Stimulated activated CD4-positive, alpha-beta T cell treated with anti-CD3 and anti-CD28 coated beads, Interleukin-12 subunit alpha, Interleukin-12 subunit beta, amount 100 ng/mL, for 4 hours (primary cell): ENCODE results near the gene SMURF2.
"Not testable (repeated sequence)": the region's sequence is repeated elsewhere in the genome, so short reads cannot be mapped to it uniquely, and the experiment has no call there.

ENCODE experiments used
- DNase-seq: peaks from one replicate; pipeline ENCODE4 v3.0.0-alpha.2; 2020

The SMURF2 gene

GRCh38 chr17:64628641-64629040 lies 33.5 kb downstream of the SMURF2 start:
- DNase-seq, result no peak

DNA sequence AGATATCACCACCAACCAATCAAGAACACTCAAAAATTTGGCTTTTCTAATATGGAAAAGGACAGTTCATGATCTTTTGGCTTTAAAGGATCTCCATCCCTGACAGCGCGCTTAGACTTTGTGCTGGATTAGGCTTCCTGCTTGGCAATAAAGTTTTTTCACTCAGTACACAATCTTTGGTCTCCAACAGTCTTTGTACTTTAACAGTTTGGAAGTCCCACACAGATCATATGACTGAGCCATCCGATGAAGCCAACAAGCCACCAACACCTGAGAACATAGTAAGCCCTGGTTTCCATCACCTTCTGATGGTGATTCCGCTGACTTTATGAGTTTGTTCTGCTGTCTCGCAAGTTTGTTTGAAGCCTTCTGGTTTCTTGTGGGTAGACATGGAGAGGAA lies 34.3 kb downstream of the SMURF2 start:
- no peak for DNase-seq

DNA sequence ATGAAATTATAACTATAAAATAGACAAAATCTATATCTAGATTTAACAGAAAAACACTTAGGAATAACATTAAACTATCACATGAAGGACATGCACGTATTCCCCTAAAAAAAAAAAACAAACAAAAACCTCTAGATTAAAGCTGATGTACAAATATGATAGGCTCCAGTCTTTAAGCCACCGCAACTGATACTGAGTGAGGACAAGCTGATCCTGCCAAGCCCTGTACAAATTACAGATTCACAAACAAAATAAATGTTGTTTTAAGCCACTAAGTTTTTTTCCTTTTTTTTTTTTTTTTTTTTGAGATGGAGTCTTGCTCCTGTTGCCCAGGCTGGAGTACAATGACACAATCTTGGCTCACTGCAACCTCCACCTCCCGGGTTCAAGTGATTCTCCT lies 35.3 kb downstream of the SMURF2 start:
- DNase-seq, result no peak

GRCh38 chr17:64625541-64625940 lies 36.6 kb downstream of the SMURF2 start:
- no peak for DNase-seq

- no peak for DNase-seq
Measured at GRCh38 chr17:64622931-64623654, 39.0 kb downstream of the SMURF2 start.

- DNase-seq, result no peak
Measured at GRCh38 chr17:64621772-64622171, 40.3 kb downstream of the SMURF2 start.

DNA sequence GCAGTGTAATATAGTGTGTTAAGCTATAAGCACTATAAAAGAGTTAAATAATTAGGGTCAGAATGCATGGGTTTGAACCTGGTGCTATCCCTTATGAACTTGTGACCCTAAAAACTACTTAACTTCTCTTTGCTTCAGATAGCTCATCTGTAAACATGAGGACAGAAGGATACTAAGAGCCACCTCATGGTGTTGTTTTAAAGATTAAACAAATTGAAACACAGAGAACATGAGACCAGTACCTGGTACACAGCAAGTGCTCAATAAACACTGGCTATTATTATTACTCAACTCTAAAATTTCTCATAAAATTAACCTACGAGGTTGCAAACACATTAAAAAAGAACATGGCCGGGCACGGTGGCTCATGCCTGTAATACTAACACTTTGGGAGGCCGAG lies 43.3 kb downstream of the SMURF2 start:
- no peak for DNase-seq

DNA sequence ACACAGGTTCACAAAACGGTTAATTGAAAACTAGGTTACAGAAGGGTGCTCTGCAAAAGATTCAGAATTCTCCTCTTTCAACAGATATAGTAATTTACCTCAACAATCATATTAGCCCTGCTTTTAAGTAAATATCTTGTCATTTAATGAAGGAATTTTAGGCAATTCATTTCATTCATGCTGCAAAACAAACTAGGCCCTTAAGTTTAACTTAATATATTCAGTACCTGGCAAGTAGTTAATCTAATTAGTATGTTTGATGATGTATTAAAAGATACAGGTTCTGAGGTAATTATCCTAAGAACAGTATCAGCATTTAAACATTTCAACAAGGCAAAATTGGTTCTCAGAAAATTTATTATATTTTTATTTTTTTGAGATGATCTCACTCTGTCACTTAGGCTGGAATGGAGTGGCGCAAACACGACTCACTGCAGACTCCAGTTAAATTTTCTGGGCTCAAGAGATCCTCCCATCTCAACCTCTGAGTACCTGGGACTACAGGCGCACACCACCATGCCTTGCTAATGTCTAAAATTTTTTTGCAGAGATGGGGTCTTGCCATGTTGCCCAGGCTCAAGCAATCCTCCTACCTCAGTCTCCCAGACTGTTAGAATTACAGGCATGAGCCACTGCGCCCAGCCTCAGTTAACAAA lies 44.9 kb downstream of the SMURF2 start:
- no peak for DNase-seq

GRCh38 chr17:64615028-64615677 lies 47.0 kb downstream of the SMURF2 start:
- no peak for DNase-seq

- no peak for DNase-seq
Measured at GRCh38 chr17:64614266-64615027, 47.7 kb downstream of the SMURF2 start.

- DNase-seq, result no peak
Measured at GRCh38 chr17:64611369-64611768, 50.7 kb downstream of the SMURF2 start.

DNA sequence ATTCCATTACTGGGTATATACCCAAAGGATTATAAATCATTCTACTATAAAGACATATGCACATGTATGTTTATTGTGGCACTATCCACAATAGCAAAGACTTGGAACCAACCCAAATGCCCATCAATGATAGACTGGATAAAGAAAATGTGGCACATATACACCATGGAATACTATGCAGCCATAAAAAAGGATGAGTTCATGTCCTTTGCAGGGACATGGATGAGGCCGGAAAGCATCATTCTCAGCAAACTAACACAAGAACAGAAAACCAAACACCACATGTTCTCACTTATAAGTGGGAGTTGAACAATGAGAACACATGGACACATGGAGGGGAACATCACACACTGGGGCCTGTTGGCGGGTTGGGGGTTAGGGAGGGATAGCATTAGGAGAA lies 51.9 kb downstream of the SMURF2 start:
- not testable (repeated sequence) for DNase-seq

DNA sequence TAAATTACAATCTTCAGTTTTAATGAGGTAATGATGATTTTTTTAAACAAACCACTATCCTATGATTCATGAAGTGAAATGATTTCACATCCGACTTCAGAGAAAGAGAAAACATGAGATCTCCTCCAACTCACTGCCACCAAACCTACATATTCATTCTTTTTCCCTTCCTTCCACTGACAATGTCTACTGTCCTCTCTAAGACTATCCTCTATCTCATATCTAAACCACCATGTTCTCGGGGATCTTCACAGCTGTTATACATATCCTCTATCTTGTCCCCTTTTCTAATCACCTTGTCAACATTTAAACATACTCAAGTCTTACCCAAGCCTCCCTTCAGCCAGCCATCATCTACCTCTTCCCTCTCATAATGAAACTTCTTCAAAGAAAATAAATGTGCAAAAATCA lies 53.5 kb downstream of the SMURF2 start:
- no peak for DNase-seq

DNA sequence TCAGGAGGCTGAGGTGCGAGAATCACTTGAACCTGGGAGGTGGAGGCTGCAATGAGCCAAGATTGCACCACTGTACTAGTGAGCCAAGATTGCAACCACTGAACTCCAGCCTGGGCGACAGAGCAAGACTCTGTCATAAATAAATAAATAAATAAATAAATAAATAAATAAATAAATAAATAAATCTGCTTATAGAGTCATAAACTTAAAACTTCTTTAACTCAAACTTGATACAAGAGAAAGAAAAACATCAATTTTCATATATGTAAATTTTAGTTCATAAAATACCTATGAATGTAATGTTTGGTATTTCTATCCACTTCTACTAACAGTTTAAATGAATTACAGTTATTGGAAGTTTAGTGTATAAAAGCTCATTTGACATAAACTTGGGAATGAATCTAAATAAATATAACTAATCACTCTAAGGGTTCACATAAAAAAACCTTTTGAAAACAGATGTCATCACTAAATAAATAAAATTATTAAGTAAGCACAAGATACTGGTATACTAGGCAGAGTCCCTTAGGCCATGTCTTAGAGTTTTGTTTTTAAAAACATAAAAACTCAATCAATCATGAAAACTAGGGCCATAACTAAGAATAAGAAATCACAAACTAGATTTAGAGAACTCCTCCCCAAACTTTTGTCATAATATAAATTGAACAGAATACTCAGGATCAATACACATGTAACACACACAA lies 54.1 kb downstream of the SMURF2 start:
- DNase-seq, result no peak

GRCh38 chr17:64604532-64604931 lies 57.6 kb downstream of the SMURF2 start:
- not testable (repeated sequence) for DNase-seq

- no peak for DNase-seq
Measured at GRCh38 chr17:64603987-64604386, 58.1 kb downstream of the SMURF2 start.

GRCh38 chr17:64599827-64600226 lies 62.3 kb downstream of the SMURF2 start:
- no peak for DNase-seq

DNA sequence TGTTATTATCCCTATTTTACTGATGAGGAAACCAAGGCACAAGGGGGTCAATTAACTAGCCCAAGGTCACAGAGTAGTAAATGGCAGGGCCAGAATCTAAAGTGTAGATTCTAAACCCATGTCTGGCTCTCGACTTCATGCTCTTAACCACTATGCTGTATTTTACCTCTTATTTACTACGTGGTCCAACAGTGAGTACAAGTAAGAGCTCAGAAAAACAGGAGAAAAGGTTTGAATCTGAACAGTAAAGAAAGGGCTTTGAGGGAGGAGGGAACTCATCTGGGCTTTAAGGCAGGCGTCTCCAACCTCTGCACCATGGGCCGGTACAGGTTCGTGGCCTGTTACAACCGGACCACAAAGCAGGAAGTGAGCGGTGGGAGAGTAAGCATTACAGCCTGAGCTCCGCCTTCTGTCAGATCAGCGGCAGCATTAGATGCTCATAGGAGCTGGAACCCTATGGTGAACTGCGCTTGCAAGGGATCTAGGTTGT lies 62.9 kb downstream of the SMURF2 start:
- DNase-seq, result peak; percentile 30

GRCh38 chr17:64598672-64599071 lies 63.4 kb downstream of the SMURF2 start:
- DNase-seq, result no peak

GRCh38 chr17:64596988-64597387 lies 65.1 kb downstream of the SMURF2 start:
- DNase-seq, result no peak

GRCh38 chr17:64596439-64596838 lies 65.7 kb downstream of the SMURF2 start:
- no peak for DNase-seq

GRCh38 chr17:64591944-64592343 lies 70.2 kb downstream of the SMURF2 start:
- no peak for DNase-seq

DNA sequence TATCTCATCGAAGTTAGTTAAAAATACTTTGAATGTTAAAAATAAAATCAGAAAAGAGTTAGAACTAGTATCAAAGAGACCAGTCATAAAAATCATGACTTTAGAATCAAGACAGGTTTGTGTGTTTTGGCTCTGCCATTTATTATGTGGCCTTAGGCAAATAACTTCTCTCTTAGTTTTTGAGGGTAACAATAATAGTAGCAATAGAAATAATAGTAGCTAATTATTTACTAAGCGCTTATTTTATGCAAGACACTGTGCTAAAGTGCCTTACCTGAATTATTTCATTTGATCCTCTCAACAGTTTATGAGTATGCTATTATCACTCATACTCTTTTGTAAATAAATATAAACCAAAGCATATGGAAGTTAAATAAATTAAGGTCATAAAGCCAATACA lies 77.0 kb downstream of the SMURF2 start:
- DNase-seq, result no peak
